Mammary epithelial cell (primary cell): ENCODE data around the gene GALNTL6.

ENCODE experiments used
- EZH2 ChIP-seq: IDR thresholded peaks from 2 replicates; pipeline ENCODE4 v1.6.1; 2012; ENCODE audit warnings: low read length, inconsistent platforms, borderline replicate concordance
- TF ChIP-seq, protein P1 (sequence below), 2 donors: IDR thresholded peaks in 1 of 2; conservative IDR thresholded peaks in 1 of 2; 2 replicates each; pipeline ENCODE4 v1.5.1; 2011 to 2012; ENCODE audit warnings: inconsistent platforms in 2 of 2, low read length in 2 of 2, mild to moderate bottlenecking in 2 of 2, control low read depth in 1 of 2, low read depth in 1 of 2; ENCODE audit not compliant: insufficient read depth in 1 of 2; ENCODE audit errors: extremely low read depth in 1 of 2

DNA sequence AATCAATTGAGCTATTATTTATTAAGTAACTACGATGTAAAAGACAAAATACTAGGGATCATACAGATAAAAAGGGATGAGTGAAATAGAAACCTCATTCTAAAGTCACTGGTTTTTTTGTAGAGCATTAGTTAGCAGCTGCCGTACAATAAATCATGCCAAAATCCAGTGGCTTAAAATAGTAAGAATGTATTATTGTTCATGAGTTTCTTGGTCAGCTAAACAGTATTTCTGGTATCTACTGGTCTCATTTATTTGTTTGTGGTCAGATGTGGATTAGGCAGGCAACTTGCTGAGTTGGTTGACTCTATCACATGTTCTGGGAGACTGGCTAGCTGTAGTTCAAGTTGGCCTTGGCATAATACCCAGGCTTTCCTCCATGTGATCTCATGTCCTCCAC lies 667.3 kb downstream of the GALNTL6 start:
- TF ChIP-seq EZH2: no peak
- TF ChIP-seq, protein P1, sequence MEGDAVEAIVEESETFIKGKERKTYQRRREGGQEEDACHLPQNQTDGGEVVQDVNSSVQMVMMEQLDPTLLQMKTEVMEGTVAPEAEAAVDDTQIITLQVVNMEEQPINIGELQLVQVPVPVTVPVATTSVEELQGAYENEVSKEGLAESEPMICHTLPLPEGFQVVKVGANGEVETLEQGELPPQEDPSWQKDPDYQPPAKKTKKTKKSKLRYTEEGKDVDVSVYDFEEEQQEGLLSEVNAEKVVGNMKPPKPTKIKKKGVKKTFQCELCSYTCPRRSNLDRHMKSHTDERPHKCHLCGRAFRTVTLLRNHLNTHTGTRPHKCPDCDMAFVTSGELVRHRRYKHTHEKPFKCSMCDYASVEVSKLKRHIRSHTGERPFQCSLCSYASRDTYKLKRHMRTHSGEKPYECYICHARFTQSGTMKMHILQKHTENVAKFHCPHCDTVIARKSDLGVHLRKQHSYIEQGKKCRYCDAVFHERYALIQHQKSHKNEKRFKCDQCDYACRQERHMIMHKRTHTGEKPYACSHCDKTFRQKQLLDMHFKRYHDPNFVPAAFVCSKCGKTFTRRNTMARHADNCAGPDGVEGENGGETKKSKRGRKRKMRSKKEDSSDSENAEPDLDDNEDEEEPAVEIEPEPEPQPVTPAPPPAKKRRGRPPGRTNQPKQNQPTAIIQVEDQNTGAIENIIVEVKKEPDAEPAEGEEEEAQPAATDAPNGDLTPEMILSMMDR (conservative IDR thresholded peaks at IDR 0.05 in 1 of 2, IDR thresholded peaks at IDR 0.05 in 1 of 2; ENCODE audit: extremely low read depth in 1 of 2, insufficient read depth in 1 of 2, low read depth in 1 of 2, low read length in 2 of 2): no peak
